GM12878 (cell line): ENCODE results near the gene SMIM9. TPM values are rescaled to one million over a fixed set of nuclear protein-coding genes. Genes with fewer than 3 reads are reported as not detected.

ENCODE experiments used
- ATAC-seq: fragments of 200-7000 bp; cut with Tn5 transposase; 3 replicates; pipeline ENCODE4 v1.9.1; 2020; ENCODE audit warnings: mild to moderate bottlenecking, moderate library complexity
- BruUV-seq: library from RNA; stranded (reverse); fragments of 400-500 nt; replicated peaks from 2 replicates; lab custom pipeline; 2021; lab: Mats Ljungman, UMichigan
- CTCF ChIA-PET: fragments of 300-600 bp; sonication (Branson Sonifier 250); formaldehyde crosslinking; extraction: SDS; loops from one replicate; lab custom pipeline; 2021; ENCODE audit warnings: inconsistent platforms; lab: Yijun Ruan, JAX
- POLR2A ChIA-PET: fragments of 350-600 bp; formaldehyde crosslinking; extraction: SDS; loops from one replicate; lab custom pipeline; 2021; ENCODE audit warnings: inconsistent platforms; lab: Charles Lee
- RAD21 ChIA-PET: fragments of 300-600 bp; sonication (Branson Sonifier 250); formaldehyde crosslinking; loops from one replicate; lab custom pipeline; 2023; ENCODE audit warnings: antibody characterized with exemption; ENCODE audit not compliant: unreplicated experiment; lab: Charles Lee
- SMC1A ChIA-PET: fragments of 300-600 bp; sonication (Branson Sonifier 250); formaldehyde crosslinking; loops from one replicate; lab custom pipeline; 2023; ENCODE audit not compliant: unreplicated experiment, uncharacterized antibody; lab: Charles Lee
- DNase-seq: peaks from one replicate; pipeline ENCODE4 v3.0.0-alpha.2; 2011; ENCODE audit warnings: low read depth, low spot score
- FAIRE-seq: peaks from 3 replicates; lab custom pipeline; 2011; peaks lifted over from hg19 to GRCh38; lab: Jason Lieb, UNC
- H2AFZ ChIP-seq: 2 replicates; pipeline ENCODE4 v1.6.0; 2011; ENCODE audit warnings: low read depth, low read length, control low read depth; ENCODE audit not compliant: control insufficient read depth
- H3K27ac ChIP-seq: 2 replicates; pipeline ENCODE4 v1.5.1; 2011; ENCODE audit warnings: control low read depth; ENCODE audit not compliant: control insufficient read depth, insufficient read depth
- H3K27me3 ChIP-seq, 2 experiments: replicated peaks in 1 of 2; 2 replicates each; pipeline versions ENCODE4 v1.6.0 to v1.6.1; 2011; ENCODE audit warnings: low read length in 1 of 2; ENCODE audit not compliant: control insufficient read depth in 2 of 2, insufficient read depth in 2 of 2
- H3K36me3 ChIP-seq, 2 experiments: 2 replicates each; pipeline ENCODE4 v1.5.1; 2011; ENCODE audit warnings: low read length in 1 of 2; ENCODE audit not compliant: control insufficient read depth in 2 of 2, insufficient read depth in 2 of 2
- H3K4me1 ChIP-seq: 2 replicates; pipeline ENCODE4 v1.6.1; 2011; ENCODE audit warnings: mild to moderate bottlenecking, low read length, moderate library complexity, mixed read lengths; ENCODE audit not compliant: control insufficient read depth, insufficient read depth
- H3K4me2 ChIP-seq: 2 replicates; pipeline ENCODE4 v1.6.0; 2011; ENCODE audit warnings: control low read depth; ENCODE audit not compliant: control insufficient read depth, insufficient read depth
- H3K4me3 ChIP-seq: fragments of 200-600 bp; sonication (generic); 2 replicates; pipeline ENCODE4 v1.5.1; 2016
- H3K79me2 ChIP-seq: 2 replicates; pipeline ENCODE4 v1.6.0; 2011; ENCODE audit warnings: low read length; ENCODE audit not compliant: control insufficient read depth, insufficient read depth
- H3K9ac ChIP-seq: 2 replicates; pipeline ENCODE4 v1.8.0; 2011; ENCODE audit warnings: low read length, control low read depth, mixed read lengths; ENCODE audit not compliant: control insufficient read depth, insufficient read depth
- H3K9me3 ChIP-seq: replicated peaks from 3 replicates; pipeline ENCODE4 v1.5.1; 2011; ENCODE audit warnings: mild to moderate bottlenecking, low read length; ENCODE audit not compliant: control insufficient read depth, insufficient read depth
- H4K20me1 ChIP-seq: 2 replicates; pipeline ENCODE4 v1.6.0; 2011; ENCODE audit not compliant: control insufficient read depth, insufficient read depth
- BHLHE40 ChIP-seq, 2 experiments: fragments of 450-650 bp in 1 of 2; IDR thresholded peaks; 2 replicates each; pipeline ENCODE4 v1.6.1; 2011 to 2017; ENCODE audit warnings: low read depth in 2 of 2, borderline replicate concordance in 1 of 2, improper control_type of control experiment in 1 of 2, low read length in 1 of 2, mild to moderate bottlenecking in 1 of 2
- ETV6 ChIP-seq, 2 experiments: fragments of 450-650 bp in 1 of 2; IDR thresholded peaks in 1 of 2; conservative IDR thresholded peaks in 1 of 2; 2 replicates each; pipeline ENCODE4 v1.6.1; 2014; ENCODE audit warnings: antibody characterized with exemption in 1 of 2, borderline replicate concordance in 1 of 2, low read depth in 1 of 2, mild to moderate bottlenecking in 1 of 2, moderate library complexity in 1 of 2
- MYB ChIP-seq: fragments of 150-350 bp; IDR thresholded peaks from 2 replicates; pipeline ENCODE4 v1.6.1; 2014; ENCODE audit warnings: mild to moderate bottlenecking, low read depth, low read length, borderline replicate concordance
- TBL1XR1 ChIP-seq: IDR thresholded peaks from 2 replicates; pipeline ENCODE4 v1.6.1; 2012; ENCODE audit warnings: low read depth, low read length, improper control_type of control experiment
- USF1 ChIP-seq: IDR thresholded peaks from 2 replicates; pipeline ENCODE4 v1.6.1; 2011; ENCODE audit warnings: borderline replicate concordance, low read depth, mild to moderate bottlenecking, moderate library complexity, mixed read lengths, low read length; ENCODE audit not compliant: insufficient read depth; ENCODE audit errors: extremely low read length
- WRNIP1 ChIP-seq: IDR thresholded peaks from 2 replicates; pipeline ENCODE4 v1.6.1; 2011; ENCODE audit warnings: low read depth, low read length, improper control_type of control experiment, borderline replicate concordance
- ZBTB40 ChIP-seq: fragments of 450-650 bp; IDR thresholded peaks from 2 replicates; pipeline ENCODE4 v1.6.1; 2016; ENCODE audit warnings: mild to moderate bottlenecking, moderate library complexity, borderline replicate concordance
- ZNF217 ChIP-seq: fragments of 450-650 bp; IDR thresholded peaks from 2 replicates; pipeline ENCODE4 v1.6.1; 2017; ENCODE audit warnings: antibody characterized with exemption, mild to moderate bottlenecking
- ZNF384 ChIP-seq: IDR thresholded peaks from 2 replicates; pipeline ENCODE4 v1.6.1; 2012; ENCODE audit warnings: low read depth, mild to moderate bottlenecking, low read length, improper control_type of control experiment, borderline replicate concordance
- WGBS: methylation state at CpG from one replicate; pipeline ENCODE4 v1.1.6; 2016; ENCODE audit warnings: low lambda C conversion rate; ENCODE audit not compliant: insufficient replicate concordance, insufficient coverage; ENCODE audit errors: missing lambda C conversion rate; 5-methylcytosine and 5-hydroxymethylcytosine counted together
- in situ Hi-C: fragments of 300-500 bp; cut with MboI; formaldehyde crosslinking; loops from 9 replicates; pipeline ENCODE4 v1.14.3; 2018; ENCODE audit warnings: mixed read lengths
- intact Hi-C: fragments of 100-400 bp; cut with micrococcal nuclease; formaldehyde crosslinking; loops from one replicate; pipeline ENCODE4 v1.14.2; 2022; ENCODE audit not compliant: unreplicated experiment
- polyA plus RNA-seq, 11 experiments: library from polyadenylated mRNA; depleted of rRNA in 4 of 11; unstranded in 6 of 11; stranded (reverse) in 5 of 11; fragments of >200 nt; fragmentation: Nextera tagmentation in 4 of 11; fragmentation: Illumina TruSeq in 1 of 11; extraction: Ambion mirVana in 4 of 11; extraction: Trizol in 1 of 11; gene quantifications; 1 replicate in 1 of 11; 2 replicates in 10 of 11; pipeline versions ENCODE4 v1.2.1 to v1.2.3, GENCODE V29; 2011 to 2016; ENCODE audit warnings: inconsistent platforms in 2 of 11, missing spikeins in 2 of 11, low read depth in 1 of 11
- total RNA-seq, 4 experiments: library from RNA; depleted of rRNA in 3 of 4; stranded (reverse); fragments of >200 nt in 3 of 4; fragmentation: Illumina TruSeq in 1 of 4; extraction: Trizol in 1 of 4; gene quantifications; 2 replicates each; pipeline versions ENCODE4 v1.2.1 to v1.2.3, GENCODE V29; 2013 to 2021
- TF ChIP-seq, protein P1 (sequence below): IDR thresholded peaks from 2 replicates; pipeline ENCODE4 v1.6.1; 2012; ENCODE audit warnings: improper control_type of control experiment, low read depth, low read length; ENCODE audit not compliant: insufficient replicate concordance

The SMIM9 gene
- total and polyA plus RNA-seq, 10 of the 15 experiments (the other 5 are each of a cell fraction or from before 2014, with no cell fraction given), result not detected

DNA sequence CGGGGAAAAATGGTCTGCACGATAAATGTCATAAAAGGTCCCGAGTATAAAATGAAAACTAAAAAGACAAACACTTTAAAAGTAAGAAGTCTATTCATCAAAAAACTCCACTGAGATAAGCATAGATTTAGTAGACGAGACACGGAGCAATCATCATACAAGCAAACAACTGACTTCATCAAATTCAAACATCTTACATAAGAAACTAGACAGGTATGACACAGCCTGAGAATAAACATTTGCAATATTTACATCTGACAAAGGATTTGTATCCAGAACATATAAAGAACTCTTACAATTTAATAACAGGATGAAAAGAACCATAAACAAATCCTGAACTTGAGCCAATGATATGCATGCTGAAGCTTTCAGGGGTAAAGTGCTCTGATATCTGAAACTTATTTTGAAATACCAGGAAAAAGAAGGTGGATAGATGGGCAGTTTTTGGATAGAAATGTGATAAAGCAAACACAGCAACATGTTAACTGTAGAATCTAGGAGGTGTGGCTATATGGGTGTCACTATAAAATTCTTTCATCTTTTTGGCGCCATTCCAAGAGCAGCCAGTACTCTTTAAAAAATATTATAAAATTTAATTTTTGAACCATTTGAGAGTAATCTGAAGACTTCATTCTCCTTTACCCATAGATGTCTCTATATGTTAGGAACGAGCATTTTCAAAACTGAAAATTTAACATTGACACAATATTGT lies 41.2 kb downstream of the SMIM9 start (continued):
- TF ChIP-seq, protein P1, sequence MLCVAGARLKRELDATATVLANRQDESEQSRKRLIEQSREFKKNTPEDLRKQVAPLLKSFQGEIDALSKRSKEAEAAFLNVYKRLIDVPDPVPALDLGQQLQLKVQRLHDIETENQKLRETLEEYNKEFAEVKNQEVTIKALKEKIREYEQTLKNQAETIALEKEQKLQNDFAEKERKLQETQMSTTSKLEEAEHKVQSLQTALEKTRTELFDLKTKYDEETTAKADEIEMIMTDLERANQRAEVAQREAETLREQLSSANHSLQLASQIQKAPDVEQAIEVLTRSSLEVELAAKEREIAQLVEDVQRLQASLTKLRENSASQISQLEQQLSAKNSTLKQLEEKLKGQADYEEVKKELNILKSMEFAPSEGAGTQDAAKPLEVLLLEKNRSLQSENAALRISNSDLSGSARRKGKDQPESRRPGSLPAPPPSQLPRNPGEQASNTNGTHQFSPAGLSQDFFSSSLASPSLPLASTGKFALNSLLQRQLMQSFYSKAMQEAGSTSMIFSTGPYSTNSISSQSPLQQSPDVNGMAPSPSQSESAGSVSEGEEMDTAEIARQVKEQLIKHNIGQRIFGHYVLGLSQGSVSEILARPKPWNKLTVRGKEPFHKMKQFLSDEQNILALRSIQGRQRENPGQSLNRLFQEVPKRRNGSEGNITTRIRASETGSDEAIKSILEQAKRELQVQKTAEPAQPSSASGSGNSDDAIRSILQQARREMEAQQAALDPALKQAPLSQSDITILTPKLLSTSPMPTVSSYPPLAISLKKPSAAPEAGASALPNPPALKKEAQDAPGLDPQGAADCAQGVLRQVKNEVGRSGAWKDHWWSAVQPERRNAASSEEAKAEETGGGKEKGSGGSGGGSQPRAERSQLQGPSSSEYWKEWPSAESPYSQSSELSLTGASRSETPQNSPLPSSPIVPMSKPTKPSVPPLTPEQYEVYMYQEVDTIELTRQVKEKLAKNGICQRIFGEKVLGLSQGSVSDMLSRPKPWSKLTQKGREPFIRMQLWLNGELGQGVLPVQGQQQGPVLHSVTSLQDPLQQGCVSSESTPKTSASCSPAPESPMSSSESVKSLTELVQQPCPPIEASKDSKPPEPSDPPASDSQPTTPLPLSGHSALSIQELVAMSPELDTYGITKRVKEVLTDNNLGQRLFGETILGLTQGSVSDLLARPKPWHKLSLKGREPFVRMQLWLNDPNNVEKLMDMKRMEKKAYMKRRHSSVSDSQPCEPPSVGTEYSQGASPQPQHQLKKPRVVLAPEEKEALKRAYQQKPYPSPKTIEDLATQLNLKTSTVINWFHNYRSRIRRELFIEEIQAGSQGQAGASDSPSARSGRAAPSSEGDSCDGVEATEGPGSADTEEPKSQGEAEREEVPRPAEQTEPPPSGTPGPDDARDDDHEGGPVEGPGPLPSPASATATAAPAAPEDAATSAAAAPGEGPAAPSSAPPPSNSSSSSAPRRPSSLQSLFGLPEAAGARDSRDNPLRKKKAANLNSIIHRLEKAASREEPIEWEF, result no peak
- no peak for TF ChIP-seq USF1

DNA sequence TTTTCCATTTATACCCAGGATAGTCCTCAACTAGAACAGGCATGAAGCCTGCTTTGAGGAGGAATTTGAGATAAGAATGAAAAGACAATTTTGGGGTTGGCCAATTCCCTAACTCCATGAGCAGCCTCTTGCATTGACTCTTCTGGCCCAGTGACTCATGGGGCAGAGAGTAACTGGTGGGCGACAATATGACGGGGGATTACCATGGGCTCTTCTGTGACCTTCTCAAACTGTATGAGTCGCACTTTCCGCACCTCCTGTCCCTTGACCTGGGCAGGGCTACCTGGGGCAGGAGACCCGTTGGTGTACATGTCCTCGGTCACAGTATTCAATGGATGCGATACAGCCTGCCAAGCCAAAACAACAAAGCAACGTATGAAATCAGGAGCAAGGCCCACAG lies 42.5 kb downstream of the SMIM9 start:
- Histone ChIP-seq H3K9ac (no peak overlapping the region), H3K4me1 (no peaks in the 10 kb centered on the region), H3K36me3 (no peaks in the 10 kb centered on the region), H3K4me3 (no peak overlapping the region), H3K4me2 (no peak overlapping the region), H2AFZ (no peak overlapping the region), H3K27ac (no peak overlapping the region), H3K9me3 (no peaks in the 10 kb centered on the region), H3K27me3 (no peaks in the 10 kb centered on the region), H4K20me1 (no peaks in the 10 kb centered on the region), H3K79me2 (no peaks in the 10 kb centered on the region)
- ChIA-PET POLR2A (no interaction called here), RAD21 (no interaction called here), SMC1A (no interaction called here), CTCF (no interaction called here)
- 74% methylated on average over 8 of the region's 8 CpGs for WGBS
- in situ Hi-C loops, result no loop called here
- FAIRE-seq (no peak), ATAC-seq (no peak), DNase-seq (no peak)
- intact Hi-C loops, result no loop called here
- BruUV-seq, result no TSS peak
- no peak for TF ChIP-seq ZBTB40
- TF ChIP-seq WRNIP1, result no peak
- no peak for TF ChIP-seq ZNF384
- no peak for TF ChIP-seq MYB
- no peak for TF ChIP-seq ETV6 (conservative IDR thresholded peaks at IDR 0.05 in 1 of 2, IDR thresholded peaks at IDR 0.05 in 1 of 2; ENCODE audit: borderline replicate concordance in 1 of 2, low read depth in 1 of 2)
- TF ChIP-seq TBL1XR1, result no peak
- TF ChIP-seq ZNF217, result no peak
- TF ChIP-seq BHLHE40 (IDR thresholded peaks at IDR 0.05; ENCODE audit: borderline replicate concordance in 1 of 2, low read depth in 2 of 2, low read length in 1 of 2), result no peak
